Subcutaneous abdominal adipose tissue (tissue), 5 donors: ENCODE data around the gene CDCA7L.

Source experiments
- H3K27ac ChIP-seq: one replicate; pipeline ENCODE4 v1.7.0; 2013; ENCODE audit warnings: low read depth, mild to moderate bottlenecking, inconsistent platforms, low read length, moderate library complexity
- H3K27me3 ChIP-seq, 5 donors: one replicate each; pipeline ENCODE4 v1.7.0; 2013; ENCODE audit warnings: low read length in 5 of 5, inconsistent platforms in 1 of 5; ENCODE audit not compliant: control insufficient read depth in 5 of 5, insufficient read depth in 4 of 5
- H3K36me3 ChIP-seq, 5 donors: one replicate each; pipeline ENCODE4 v1.7.0; 2013; ENCODE audit warnings: low read length in 5 of 5; ENCODE audit not compliant: control insufficient read depth in 5 of 5, insufficient read depth in 5 of 5
- H3K4me1 ChIP-seq, 5 donors: one replicate each; pipeline ENCODE4 v1.7.0; 2013; ENCODE audit warnings: low read length in 5 of 5, mild to moderate bottlenecking in 3 of 5, moderate library complexity in 1 of 5; ENCODE audit not compliant: control insufficient read depth in 5 of 5, insufficient read depth in 5 of 5
- H3K4me3 ChIP-seq, 5 donors: one replicate each; pipeline ENCODE4 v1.7.0; 2013; ENCODE audit warnings: low read length in 5 of 5, low read depth in 1 of 5
- H3K9ac ChIP-seq, 5 donors: one replicate each; pipeline ENCODE4 v1.7.0; 2013; ENCODE audit warnings: low read length in 5 of 5, mild to moderate bottlenecking in 4 of 5, moderate library complexity in 3 of 5
- H3K9me3 ChIP-seq, 5 donors: one replicate each; pipeline ENCODE4 v1.7.0; 2013; ENCODE audit warnings: low read length in 5 of 5; ENCODE audit not compliant: control insufficient read depth in 5 of 5
- donor health status: healthy.
- donor health status: healthy.
- donor health status: healthy.
- donor health status: healthy.
- donor health status: healthy.

Gene CDCA7L

GRCh38 chr7:21914671-21915070, 31.0 kb downstream of the CDCA7L start:
- Histone ChIP-seq H3K4me1 (peaks cover 0 to 16% (median 7%) of the 10 kb centered on the region in 5 donors), H3K4me3 (no peak overlapping the region), H3K36me3 (peaks cover 0 to 12% (median 0%) of the 10 kb centered on the region in 5 donors), H3K27ac (no peak overlapping the region), H3K9me3 (no peaks in the 10 kb centered on the region), H3K27me3 (no peaks in the 10 kb centered on the region), H3K9ac (no peak overlapping the region)

DNA sequence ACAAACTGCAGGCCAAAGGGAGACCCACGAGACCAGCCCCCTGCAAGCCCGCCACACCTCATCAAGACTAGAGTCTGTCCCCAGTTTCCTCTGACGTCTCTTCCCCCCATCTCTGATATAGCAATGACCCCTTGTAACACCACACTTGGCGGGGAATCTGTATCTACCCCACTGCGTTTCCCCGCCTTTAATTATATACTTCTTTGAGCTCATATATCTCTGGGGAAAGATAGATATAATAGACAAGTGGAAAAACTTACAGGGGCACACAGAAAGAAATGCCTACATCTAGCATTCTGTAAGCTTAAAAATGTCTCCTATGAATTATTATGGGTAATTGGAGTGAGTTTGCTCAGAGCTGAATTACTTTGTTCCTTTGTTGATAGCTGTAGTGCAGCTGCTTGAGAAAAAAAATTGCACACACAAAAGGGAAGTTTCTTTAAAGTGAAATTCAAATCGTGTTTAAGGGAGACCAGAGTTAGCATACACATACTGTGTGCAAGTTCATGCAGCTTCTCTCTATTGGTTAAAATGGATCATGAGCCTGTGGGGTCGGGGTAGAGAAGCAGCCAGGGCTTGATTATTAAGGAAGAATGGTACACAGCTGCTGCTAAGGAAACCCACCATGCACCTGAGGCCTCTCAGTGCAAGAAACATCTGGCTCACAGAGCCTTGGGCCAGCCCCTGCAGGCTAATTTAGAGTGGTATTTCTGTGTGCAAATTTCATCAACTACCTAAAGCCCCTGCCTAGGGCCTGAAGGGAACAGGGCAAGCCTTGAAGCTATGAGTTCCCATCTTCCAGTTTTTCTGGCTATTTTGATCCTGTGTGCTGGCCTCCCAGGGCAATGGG, 32.5 kb downstream of the CDCA7L start:
- H3K9me3 ChIP-seq = no peaks in the 10 kb centered on the region
- no peak overlapping the region for H3K4me3 ChIP-seq
- peaks cover 0 to 16% (median 7%) of the 10 kb centered on the region in 5 donors for H3K4me1 ChIP-seq
- H3K27me3 ChIP-seq = no peaks in the 10 kb centered on the region
- H3K36me3 ChIP-seq = peaks cover 0 to 17% (median 5%) of the 10 kb centered on the region in 5 donors
- no peak overlapping the region for H3K9ac ChIP-seq
- H3K27ac ChIP-seq = no peak overlapping the region

- H3K9me3 ChIP-seq = no peaks in the 10 kb centered on the region
- peaks cover 0 to 16% (median 7%) of the 10 kb centered on the region in 5 donors for H3K4me1 ChIP-seq
- no peak overlapping the region for H3K9ac ChIP-seq
- no peak overlapping the region for H3K27ac ChIP-seq
- H3K27me3 ChIP-seq = no peaks in the 10 kb centered on the region
- peaks cover 0 to 24% (median 11%) of the 10 kb centered on the region in 5 donors for H3K36me3 ChIP-seq
- no peak overlapping the region for H3K4me3 ChIP-seq
These were observed 33.4 kb downstream of the CDCA7L start for GRCh38 chr7:21912305-21912704.

DNA sequence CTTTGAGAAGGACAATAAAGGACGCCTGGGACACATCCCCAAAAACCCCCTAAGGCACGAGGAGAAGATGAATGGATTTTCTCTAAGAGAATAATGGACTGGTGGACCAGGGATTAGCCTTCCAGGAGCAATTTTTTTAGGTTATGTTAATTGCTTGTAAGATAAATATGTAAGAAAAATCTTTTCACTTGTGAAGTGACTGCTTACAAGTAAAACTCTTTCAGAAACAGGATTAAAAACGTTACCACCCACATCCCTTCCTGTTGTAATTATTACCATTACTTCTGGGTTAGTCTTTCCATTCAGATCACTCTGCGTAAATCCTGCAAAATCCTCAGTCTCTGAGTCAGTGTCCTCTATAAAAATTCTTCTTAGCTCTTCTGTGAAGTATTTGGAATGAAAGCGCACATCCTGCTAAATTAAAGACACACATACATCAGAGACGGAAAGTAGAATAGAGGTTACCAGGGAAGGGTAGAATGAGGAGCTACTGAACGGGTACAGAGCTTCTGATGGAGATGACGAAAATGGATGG, 34.3 kb downstream of the CDCA7L start:
- no peak overlapping the region for H3K9ac ChIP-seq
- H3K9me3 ChIP-seq = no peaks in the 10 kb centered on the region
- peaks cover 2 to 24% (median 11%) of the 10 kb centered on the region in 5 donors for H3K36me3 ChIP-seq
- H3K27ac ChIP-seq = no peak overlapping the region
- no peaks in the 10 kb centered on the region for H3K27me3 ChIP-seq
- peaks cover 0 to 16% (median 7%) of the 10 kb centered on the region in 5 donors for H3K4me1 ChIP-seq
- no peak overlapping the region for H3K4me3 ChIP-seq

GRCh38 chr7:21910253-21910652, 35.4 kb downstream of the CDCA7L start:
- peaks cover 6 to 34% (median 16%) of the 10 kb centered on the region in 5 donors for H3K36me3 ChIP-seq
- no peak overlapping the region for H3K4me3 ChIP-seq
- no peak overlapping the region for H3K9ac ChIP-seq
- peaks cover 0 to 16% (median 7%) of the 10 kb centered on the region in 5 donors for H3K4me1 ChIP-seq
- no peaks in the 10 kb centered on the region for H3K27me3 ChIP-seq
- H3K27ac ChIP-seq = no peak overlapping the region
- H3K9me3 ChIP-seq = no peaks in the 10 kb centered on the region

DNA sequence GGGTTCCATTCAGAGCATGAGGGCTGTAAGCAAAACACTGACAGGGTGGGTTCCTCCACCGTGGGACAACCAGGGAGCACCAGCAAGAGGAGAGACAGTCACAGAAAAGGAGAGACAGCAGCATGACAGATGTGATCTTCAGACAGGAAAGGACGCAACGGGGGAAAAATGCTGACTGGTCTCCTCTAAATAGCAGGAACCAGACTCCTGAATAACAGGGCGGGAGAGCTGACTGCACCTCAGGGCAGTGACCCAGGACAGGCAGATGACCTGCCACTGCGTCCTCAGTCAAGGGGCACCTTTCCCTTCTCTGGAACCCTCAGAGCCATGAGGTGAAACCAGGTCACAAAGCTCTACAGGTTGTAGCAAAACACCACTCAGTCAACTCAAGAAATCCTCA, 37.0 kb downstream of the CDCA7L start:
- no peak overlapping the region for H3K4me3 ChIP-seq
- H3K9ac ChIP-seq = no peak overlapping the region
- no peak overlapping the region for H3K27ac ChIP-seq
- no peaks in the 10 kb centered on the region for H3K9me3 ChIP-seq
- H3K36me3 ChIP-seq = peaks cover 6 to 35% (median 25%) of the 10 kb centered on the region in 5 donors
- H3K27me3 ChIP-seq = no peaks in the 10 kb centered on the region
- peaks cover 0 to 16% (median 7%) of the 10 kb centered on the region in 5 donors for H3K4me1 ChIP-seq

DNA sequence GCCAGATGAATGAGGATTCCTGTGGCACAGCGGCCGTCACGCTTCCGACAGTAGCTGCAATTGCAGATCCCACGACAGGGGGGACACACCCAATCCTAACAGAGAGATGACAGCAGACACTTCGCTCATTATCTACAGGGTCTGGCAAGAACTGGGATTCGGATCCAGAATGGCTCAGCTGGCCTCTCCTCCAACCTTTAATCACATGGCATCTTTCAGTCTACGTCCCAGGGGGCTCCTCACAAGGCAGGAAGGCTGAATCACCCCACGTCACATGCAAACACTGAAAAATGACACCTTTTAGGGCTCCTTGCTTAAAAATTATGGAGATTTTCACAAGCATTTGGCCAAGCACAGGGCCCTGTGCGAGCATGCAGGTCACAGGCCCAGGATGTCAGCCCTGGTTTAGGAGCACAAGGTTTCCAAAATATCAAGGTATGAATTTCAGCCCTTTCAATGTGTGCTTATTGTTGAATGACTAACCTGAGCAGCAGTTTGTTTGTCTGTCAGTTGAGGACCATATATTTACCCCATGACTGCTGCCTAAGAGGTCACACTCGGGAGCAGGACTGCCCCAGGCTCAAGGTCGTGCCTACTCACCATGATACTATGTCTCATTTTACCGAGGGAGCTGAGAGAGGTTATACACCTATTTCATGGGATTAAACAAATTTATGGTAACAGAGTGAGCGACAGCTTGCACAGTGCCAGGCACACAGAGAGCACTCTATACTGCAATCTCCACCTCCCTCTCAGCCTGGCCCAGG, 42.5 kb downstream of the CDCA7L start:
- Histone ChIP-seq H3K36me3 (peaks cover 13 to 59% (median 53%) of the 10 kb centered on the region in 5 donors), H3K9ac (no peak overlapping the region), H3K9me3 (no peaks in the 10 kb centered on the region), H3K27me3 (no peaks in the 10 kb centered on the region), H3K4me3 (no peak overlapping the region), H3K4me1 (no peaks in the 10 kb centered on the region), H3K27ac (no peak overlapping the region)

DNA sequence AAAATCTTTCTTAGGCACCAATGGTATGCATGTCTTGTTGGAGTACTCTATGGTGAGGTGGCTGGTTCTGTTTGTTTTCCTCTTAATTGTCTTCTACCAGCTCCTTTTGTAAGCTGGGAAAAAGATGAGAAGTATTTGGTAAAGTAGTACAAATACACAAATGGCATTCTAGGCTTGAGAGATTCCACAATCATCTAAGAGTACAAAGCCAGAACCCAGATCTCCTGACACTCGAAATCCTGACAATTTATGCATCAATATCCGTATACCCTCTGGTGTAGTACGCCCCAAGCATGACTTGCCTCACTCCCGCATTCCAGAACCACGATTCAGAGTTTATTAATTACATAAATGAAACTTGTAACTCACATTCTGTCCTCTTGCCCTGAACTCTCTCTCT, 43.5 kb downstream of the CDCA7L start:
- Histone ChIP-seq H3K36me3 (peaks cover 13 to 50% (median 46%) of the 10 kb centered on the region in 5 donors), H3K4me1 (peaks cover 0 to under 1% (median 0%) of the 10 kb centered on the region in 5 donors), H3K27me3 (no peaks in the 10 kb centered on the region), H3K9ac (no peak overlapping the region), H3K9me3 (no peaks in the 10 kb centered on the region), H3K4me3 (no peak overlapping the region), H3K27ac (no peak overlapping the region)

GRCh38 chr7:21898265-21898930, 47.3 kb downstream of the CDCA7L start:
- H3K4me3 ChIP-seq = no peak overlapping the region
- H3K27ac ChIP-seq = no peak overlapping the region
- no peak overlapping the region for H3K9ac ChIP-seq
- peaks cover 0 to 2% (median 0%) of the 10 kb centered on the region in 5 donors for H3K4me1 ChIP-seq
- no peaks in the 10 kb centered on the region for H3K27me3 ChIP-seq
- H3K36me3 ChIP-seq = peaks cover 7 to 26% (median 24%) of the 10 kb centered on the region in 5 donors
- H3K9me3 ChIP-seq = no peaks in the 10 kb centered on the region
